LHCN-M2 (cell line): Measurements from ENCODE around the gene PPIF. TPM values are rescaled to one million over a fixed set of nuclear protein-coding genes. Genes with fewer than 3 reads are reported as not detected.

ENCODE experiments used
- DNase-seq: peaks from one replicate; pipeline ENCODE4 v3.0.0-alpha.2; 2012; ENCODE audit warnings: low read depth
- total RNA-seq: library from RNA; depleted of rRNA; stranded (reverse); fragments of >200 nt; gene quantifications from 2 replicates; pipeline ENCODE4 v1.2.3, GENCODE V29; 2014

Gene PPIF
- total RNA-seq, 1 experiment from 2014 or later: 43.8 TPM

GRCh38 chr10:79367426-79368189 is 20.3 kb downstream of the PPIF start:
- DNase-seq: peak; percentile 54

GRCh38 chr10:79372871-79373270 is 25.6 kb downstream of the PPIF start:
- DNase-seq: no peak

GRCh38 chr10:79374312-79375191 is 27.3 kb downstream of the PPIF start:
- peak; percentile 58 for DNase-seq

GRCh38 chr10:79375321-79376077 is 28.2 kb downstream of the PPIF start:
- peak; percentile 22 for DNase-seq

- no peak for DNase-seq
These were observed 28.9 kb downstream of the PPIF start for GRCh38 chr10:79376078-79376628.

- no peak for DNase-seq
These were observed 29.7 kb downstream of the PPIF start for GRCh38 chr10:79376751-79377556.

GRCh38 chr10:79377557-79378382 is 30.5 kb downstream of the PPIF start:
- no peak for DNase-seq

GRCh38 chr10:79378383-79378646 is 31.0 kb downstream of the PPIF start:
- no peak for DNase-seq

GRCh38 chr10:79378647-79379511 is 31.6 kb downstream of the PPIF start:
- no peak for DNase-seq

GRCh38 chr10:79379512-79380124 is 32.3 kb downstream of the PPIF start:
- DNase-seq: no peak

- peak; percentile 71 for DNase-seq
These were observed 33.1 kb downstream of the PPIF start for GRCh38 chr10:79380125-79380945.

GRCh38 chr10:79380946-79381721 is 33.9 kb downstream of the PPIF start:
- DNase-seq: no peak

- DNase-seq: peak; percentile 51
These were observed 34.5 kb downstream of the PPIF start for GRCh38 chr10:79381804-79382221.

GRCh38 chr10:79382491-79382941 is 35.2 kb downstream of the PPIF start:
- no peak for DNase-seq

- no peak for DNase-seq
These were observed 36.8 kb downstream of the PPIF start for GRCh38 chr10:79383974-79384606.

- DNase-seq: no peak
These were observed 37.6 kb downstream of the PPIF start for GRCh38 chr10:79384773-79385391.
